OCI-LY3 (cell line): ENCODE measurements around the gene SMIM41.

ENCODE experiments used
- H2AFZ ChIP-seq: fragments of 200-600, 300-600 bp; shearing (Covaris generic); 2 replicates; pipeline ENCODE4 v1.6.0; 2014; ENCODE audit warnings: antibody characterized with exemption, low read depth, low read length
- H3K27ac ChIP-seq: fragments of 200-600, 300-600 bp; sonication (generic); 2 replicates; pipeline ENCODE4 v1.5.1; 2014; ENCODE audit warnings: mild to moderate bottlenecking, low read length, moderate library complexity, mixed read lengths
- H3K27me3 ChIP-seq: fragments of 200-600, 300-600 bp; sonication (generic); 2 replicates; pipeline ENCODE4 v1.6.1; 2014; ENCODE audit warnings: low read depth, low read length, mixed read lengths
- H3K36me3 ChIP-seq: fragments of 200-600, 300-600 bp; sonication (generic); replicated peaks from 2 replicates; pipeline ENCODE3; 2014; ENCODE audit warnings: low read depth, low read length, mixed read lengths
- H3K4me1 ChIP-seq: fragments of 300-600, 200-600 bp; sonication (generic); 2 replicates; pipeline ENCODE4 v1.6.1; 2014; ENCODE audit warnings: low read length, mixed read lengths
- H3K4me2 ChIP-seq: fragments of 200-600, 300-600 bp; sonication (generic); 2 replicates; pipeline ENCODE4 v1.6.1; 2014; ENCODE audit warnings: low read length, mixed read lengths
- H3K4me3 ChIP-seq: fragments of 300-600, 200-600 bp; sonication (generic); 2 replicates; pipeline ENCODE4 v1.5.1; 2014; ENCODE audit warnings: antibody characterized with exemption, mild to moderate bottlenecking, low read length, moderate library complexity
- H3K79me2 ChIP-seq: fragments of 300-600, 200-600 bp; shearing (Covaris generic); 2 replicates; pipeline ENCODE4 v1.6.1; 2014; ENCODE audit warnings: mild to moderate bottlenecking, low read length, mixed read lengths
- H3K9ac ChIP-seq: fragments of 300-600, 200-600 bp; shearing (Covaris generic); 2 replicates; pipeline ENCODE4 v1.6.0; 2014; ENCODE audit warnings: mild to moderate bottlenecking, low read length, moderate library complexity
- H3K9me3 ChIP-seq: fragments of 200-600, 300-600 bp; shearing (Covaris generic); 2 replicates; pipeline ENCODE4 v1.6.1; 2014; ENCODE audit warnings: low read length, mixed read lengths; ENCODE audit not compliant: insufficient read depth
- H4K20me1 ChIP-seq: fragments of 200-600, 300-600 bp; sonication (generic); 2 replicates; pipeline ENCODE4 v1.6.1; 2016; ENCODE audit warnings: low read length, mixed read lengths; ENCODE audit not compliant: insufficient read depth
- EZH2phosphoT487 ChIP-seq: fragments of 200-600 bp; shearing (Covaris generic); IDR thresholded peaks from 2 replicates; pipeline ENCODE4 v1.6.1; 2018; ENCODE audit warnings: antibody characterized with exemption, mixed run types, low read depth
- TF ChIP-seq, protein P1 (sequence below): fragments of 200-600, 300-600 bp; sonication (generic); IDR thresholded peaks from 2 replicates; pipeline ENCODE4 v1.5.1; 2014; ENCODE audit warnings: antibody characterized with exemption, low read length, low read depth

SMIM41 gene

GRCh38 chr12:52081263-52081733 lies 1.8 kb downstream of the SMIM41 start:
- no peaks in the 10 kb centered on the region for H3K9me3 ChIP-seq
- H3K36me3 ChIP-seq: peaks cover 20% of the 10 kb centered on the region
- no peaks in the 10 kb centered on the region for H3K27me3 ChIP-seq
- H4K20me1 ChIP-seq: no peaks in the 10 kb centered on the region
- 0 out of 2 replicates have a peak overlapping the region, but pooled peaks have one; percentile 14 for H3K27ac ChIP-seq
- H2AFZ ChIP-seq: no peak overlapping the region
- peak overlapping the region; percentile 20 for H3K4me3 ChIP-seq
- peaks cover 33% of the 10 kb centered on the region for H3K4me1 ChIP-seq
- H3K9ac ChIP-seq: peak overlapping the region; percentile 32
- TF ChIP-seq, protein P1, sequence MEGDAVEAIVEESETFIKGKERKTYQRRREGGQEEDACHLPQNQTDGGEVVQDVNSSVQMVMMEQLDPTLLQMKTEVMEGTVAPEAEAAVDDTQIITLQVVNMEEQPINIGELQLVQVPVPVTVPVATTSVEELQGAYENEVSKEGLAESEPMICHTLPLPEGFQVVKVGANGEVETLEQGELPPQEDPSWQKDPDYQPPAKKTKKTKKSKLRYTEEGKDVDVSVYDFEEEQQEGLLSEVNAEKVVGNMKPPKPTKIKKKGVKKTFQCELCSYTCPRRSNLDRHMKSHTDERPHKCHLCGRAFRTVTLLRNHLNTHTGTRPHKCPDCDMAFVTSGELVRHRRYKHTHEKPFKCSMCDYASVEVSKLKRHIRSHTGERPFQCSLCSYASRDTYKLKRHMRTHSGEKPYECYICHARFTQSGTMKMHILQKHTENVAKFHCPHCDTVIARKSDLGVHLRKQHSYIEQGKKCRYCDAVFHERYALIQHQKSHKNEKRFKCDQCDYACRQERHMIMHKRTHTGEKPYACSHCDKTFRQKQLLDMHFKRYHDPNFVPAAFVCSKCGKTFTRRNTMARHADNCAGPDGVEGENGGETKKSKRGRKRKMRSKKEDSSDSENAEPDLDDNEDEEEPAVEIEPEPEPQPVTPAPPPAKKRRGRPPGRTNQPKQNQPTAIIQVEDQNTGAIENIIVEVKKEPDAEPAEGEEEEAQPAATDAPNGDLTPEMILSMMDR: no peak
- TF ChIP-seq EZH2phosphoT487: no peak
- no peaks in the 10 kb centered on the region for H3K79me2 ChIP-seq
- H3K4me2 ChIP-seq: peak overlapping the region; percentile 75

DNA sequence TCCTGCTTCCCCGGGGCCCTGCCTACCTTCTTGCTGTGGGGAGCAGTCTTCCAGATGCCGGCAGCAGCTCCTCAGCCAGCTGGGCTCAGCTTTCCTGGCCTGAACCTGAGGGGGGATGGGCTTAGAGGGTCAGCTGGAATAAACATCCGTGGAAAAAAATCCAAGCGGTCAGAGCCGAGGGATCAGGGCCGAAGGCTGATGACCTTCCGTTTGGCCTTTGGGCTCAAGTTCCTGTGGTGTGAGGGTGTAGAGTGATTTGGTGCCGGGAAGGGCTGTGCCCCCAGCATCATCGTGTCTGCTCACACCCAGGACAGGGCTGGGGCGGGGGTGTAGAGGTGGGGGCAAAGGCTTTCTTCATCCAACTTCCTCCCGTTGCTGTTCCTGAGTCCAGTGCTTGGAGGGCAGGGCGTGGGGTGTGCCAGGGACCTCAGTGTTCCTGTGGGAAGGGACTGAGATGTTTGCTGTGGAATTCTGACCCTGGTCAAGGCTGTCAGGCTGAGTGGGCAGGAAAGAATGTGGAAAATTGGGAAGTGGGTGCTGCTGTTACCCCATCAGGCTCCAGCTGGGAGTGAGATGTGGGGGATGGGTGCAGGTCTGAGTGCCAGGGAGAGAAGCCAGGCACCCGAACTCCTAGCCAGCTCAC lies 2.6 kb downstream of the SMIM41 start:
- no peaks in the 10 kb centered on the region for H3K79me2 ChIP-seq
- no peaks in the 10 kb centered on the region for H3K27me3 ChIP-seq
- H3K4me3 ChIP-seq: peak overlapping the region; percentile 20
- peak overlapping the region; percentile 75 for H3K4me2 ChIP-seq
- peaks cover 33% of the 10 kb centered on the region for H3K4me1 ChIP-seq
- H2AFZ ChIP-seq: no peak overlapping the region
- H3K36me3 ChIP-seq: peaks cover 15% of the 10 kb centered on the region
- no peak overlapping the region for H3K27ac ChIP-seq
- H3K9me3 ChIP-seq: no peaks in the 10 kb centered on the region
- no peak for TF ChIP-seq EZH2phosphoT487
- TF ChIP-seq, protein P1: no peak
- no peak overlapping the region; the same call in 1 of the 2 replicates for H3K9ac ChIP-seq
- H4K20me1 ChIP-seq: no peaks in the 10 kb centered on the region

GRCh38 chr12:52082669-52082987 lies 3.1 kb downstream of the SMIM41 start:
- no peak overlapping the region for H3K9ac ChIP-seq
- no peak overlapping the region for H2AFZ ChIP-seq
- H3K4me1 ChIP-seq: peaks cover 33% of the 10 kb centered on the region
- no peak overlapping the region for H3K4me3 ChIP-seq
- H3K27ac ChIP-seq: no peak overlapping the region
- peaks cover 14% of the 10 kb centered on the region for H3K36me3 ChIP-seq
- no peaks in the 10 kb centered on the region for H3K79me2 ChIP-seq
- no peaks in the 10 kb centered on the region for H3K9me3 ChIP-seq
- H3K4me2 ChIP-seq: no peak overlapping the region
- no peaks in the 10 kb centered on the region for H4K20me1 ChIP-seq
- TF ChIP-seq, protein P1: no peak
- no peak for TF ChIP-seq EZH2phosphoT487
- no peaks in the 10 kb centered on the region for H3K27me3 ChIP-seq

GRCh38 chr12:52082988-52083637 lies 3.6 kb downstream of the SMIM41 start:
- peaks cover 3% of the 10 kb centered on the region; the same call in 1 of the 2 replicates for H3K27me3 ChIP-seq
- H3K27ac ChIP-seq: 0 out of 2 replicates have a peak overlapping the region, but pooled peaks have one; percentile 3
- peak overlapping the region; percentile 42 for H3K4me2 ChIP-seq
- no peaks in the 10 kb centered on the region for H3K9me3 ChIP-seq
- TF ChIP-seq EZH2phosphoT487: no peak
- TF ChIP-seq, protein P1: peak; percentile 97
- peaks cover 11% of the 10 kb centered on the region for H3K36me3 ChIP-seq
- H2AFZ ChIP-seq: no peak overlapping the region
- peaks cover 36% of the 10 kb centered on the region for H3K4me1 ChIP-seq
- H4K20me1 ChIP-seq: no peaks in the 10 kb centered on the region
- no peaks in the 10 kb centered on the region for H3K79me2 ChIP-seq
- no peak overlapping the region for H3K9ac ChIP-seq
- H3K4me3 ChIP-seq: no peak overlapping the region
